CD8-positive, alpha-beta memory T cell (primary cell): ENCODE results near the gene SEPTIN10. TPM values are rescaled to one million over a fixed set of nuclear protein-coding genes. Genes with fewer than 3 reads are reported as not detected.

Experiments
- CTCF ChIA-PET: fragments of 350-600 bp; sonication (Branson Sonifier 250); formaldehyde crosslinking; loops from one replicate; lab custom pipeline; 2021; ENCODE audit warnings: antibody characterized with exemption; lab: Charles Lee
- POLR2A ChIA-PET: fragments of 350-600 bp; sonication (Branson Sonifier 250); formaldehyde crosslinking; loops from one replicate; lab custom pipeline; 2021; ENCODE audit warnings: antibody characterized with exemption; lab: Charles Lee
- DNase-seq, 5 donors: peaks; one replicate each; pipeline versions ENCODE4 v3.0.0 to v3.0.0-alpha.2; 2020 to 2022; ENCODE audit warnings: mixed read lengths in 1 of 5
- H3K27ac ChIP-seq: one replicate; pipeline ENCODE4 v1.7.0; 2013; ENCODE audit warnings: low read depth, mild to moderate bottlenecking, low read length, moderate library complexity
- H3K27me3 ChIP-seq: 2 replicates; pipeline ENCODE4 v1.7.0; 2013; ENCODE audit warnings: low read length, mild to moderate bottlenecking; ENCODE audit not compliant: insufficient read depth, poor library complexity, severe bottlenecking
- H3K36me3 ChIP-seq: 2 replicates; pipeline ENCODE4 v1.7.0; 2013; ENCODE audit warnings: mild to moderate bottlenecking, low read length, moderate library complexity; ENCODE audit not compliant: insufficient read depth
- H3K4me1 ChIP-seq: 2 replicates; pipeline ENCODE4 v1.7.0; 2013; ENCODE audit warnings: mild to moderate bottlenecking, low read length, moderate library complexity; ENCODE audit not compliant: insufficient read depth
- H3K4me3 ChIP-seq: 2 replicates; pipeline ENCODE4 v1.7.0; 2013; ENCODE audit warnings: mild to moderate bottlenecking, low read length
- H3K9me3 ChIP-seq: 2 replicates; pipeline ENCODE4 v1.7.0; 2013; ENCODE audit warnings: mild to moderate bottlenecking, low read length
- H3K27ac Mint-ChIP-seq, 8 donors: one replicate each; pipeline ENCODE4 v1.8.0; 2020 to 2021; ENCODE audit warnings: mixed read lengths in 8 of 8, mild to moderate bottlenecking in 6 of 8, inconsistent platforms in 3 of 8, moderate library complexity in 3 of 8
- H3K27me3 Mint-ChIP-seq, 2 donors: one replicate each; pipeline ENCODE4 v1.8.0; 2020 to 2021; ENCODE audit warnings: mixed read lengths in 2 of 2, mild to moderate bottlenecking in 1 of 2, moderate library complexity in 1 of 2
- H3K36me3 Mint-ChIP-seq, 3 donors: one replicate each; pipeline ENCODE4 v1.8.0; 2020 to 2021; ENCODE audit warnings: mixed read lengths in 3 of 3, inconsistent platforms in 1 of 3, mild to moderate bottlenecking in 1 of 3
- H3K4me1 Mint-ChIP-seq, 3 donors: one replicate each; pipeline ENCODE4 v1.8.0; 2020 to 2021; ENCODE audit warnings: mixed read lengths in 3 of 3, inconsistent platforms in 1 of 3, mild to moderate bottlenecking in 1 of 3
- H3K4me3 Mint-ChIP-seq, 7 donors: one replicate each; pipeline ENCODE4 v1.8.0; 2020 to 2021; ENCODE audit warnings: mixed read lengths in 7 of 7, mild to moderate bottlenecking in 6 of 7, moderate library complexity in 4 of 7, inconsistent platforms in 2 of 7
- H3K9me3 Mint-ChIP-seq, 5 donors: one replicate each; pipeline ENCODE4 v1.8.0; 2020 to 2022; ENCODE audit warnings: mixed read lengths in 5 of 5, mild to moderate bottlenecking in 3 of 5, moderate library complexity in 2 of 5, inconsistent platforms in 1 of 5
- polyA plus RNA-seq: library from polyadenylated mRNA; unstranded; fragments of 300-500 nt; fragmentation: Illumina TruSeq; gene quantifications from one replicate; pipeline ENCODE4 v1.2.3, GENCODE V29; 2021
- total RNA-seq, 2 experiments: library from RNA; stranded (reverse); gene quantifications; one replicate each; pipeline ENCODE4 v1.2.3, GENCODE V29; 2021

SEPTIN10 gene
- total and polyA plus RNA-seq, 3 experiments from 2014 or later: 0.31 to 1.2 (median 0.69) TPM

- Mint-ChIP-seq H3K9me3 (no peaks in the 10 kb centered on the region), H3K27me3 (peaks cover 0 to 3% of the 10 kb centered on the region in 2 donors), H3K4me1 (no peaks in the 10 kb centered on the region), H3K27ac (no peak overlapping the region), H3K36me3 (no peaks in the 10 kb centered on the region), H3K4me3 (no peak overlapping the region)
- Histone ChIP-seq H3K27ac (no peak overlapping the region), H3K9me3 (no peaks in the 10 kb centered on the region), H3K4me1 (no peaks in the 10 kb centered on the region), H3K4me3 (no peak overlapping the region), H3K27me3 (no peaks in the 10 kb centered on the region), H3K36me3 (no peaks in the 10 kb centered on the region)
- ChIA-PET POLR2A (no interaction called here), CTCF (interaction anchor here (1.1 kb wide), 1 partner anchor 12 kb away, joined by 9 read pairs; no protein-coding TSS in a partner anchor)
- no peak for DNase-seq
Observed at GRCh38 chr2:109497911-109498870, 115.6 kb downstream of the SEPTIN10 start.

- Histone ChIP-seq H3K9me3 (no peaks in the 10 kb centered on the region), H3K4me3 (no peak overlapping the region), H3K4me1 (no peaks in the 10 kb centered on the region), H3K36me3 (no peaks in the 10 kb centered on the region), H3K27ac (no peak overlapping the region), H3K27me3 (no peaks in the 10 kb centered on the region)
- ChIA-PET POLR2A (no interaction called here), CTCF (interaction anchor here (1.1 kb wide), 1 partner anchor 13 kb away, joined by 9 read pairs; no protein-coding TSS in a partner anchor)
- H3K4me3 Mint-ChIP-seq: no peak overlapping the region
- no peaks in the 10 kb centered on the region for H3K36me3 Mint-ChIP-seq
- H3K27ac Mint-ChIP-seq: no peak overlapping the region
- H3K4me1 Mint-ChIP-seq: no peaks in the 10 kb centered on the region
- H3K9me3 Mint-ChIP-seq: no peaks in the 10 kb centered on the region
- no peak for DNase-seq
- peaks cover 0 to 3% of the 10 kb centered on the region in 2 donors for H3K27me3 Mint-ChIP-seq
Observed at GRCh38 chr2:109497463-109497862, 116.3 kb downstream of the SEPTIN10 start.

- ChIA-PET POLR2A (no interaction called here), CTCF (no interaction called here)
- H3K27me3 ChIP-seq: no peaks in the 10 kb centered on the region
- Mint-ChIP-seq H3K27me3 (peaks cover 0 to 2% of the 10 kb centered on the region in 2 donors), H3K27ac (no peak overlapping the region), H3K4me3 (no peak overlapping the region), H3K9me3 (no peaks in the 10 kb centered on the region), H3K4me1 (no peaks in the 10 kb centered on the region), H3K36me3 (no peaks in the 10 kb centered on the region)
- no peak for DNase-seq
- no peak overlapping the region for H3K4me3 ChIP-seq
- H3K4me1 ChIP-seq: no peaks in the 10 kb centered on the region
- H3K36me3 ChIP-seq: no peaks in the 10 kb centered on the region
- no peak overlapping the region for H3K27ac ChIP-seq
- no peaks in the 10 kb centered on the region for H3K9me3 ChIP-seq
Observed at GRCh38 chr2:109494351-109494750, 119.4 kb downstream of the SEPTIN10 start.

GRCh38 chr2:109493176-109493935, 120.4 kb downstream of the SEPTIN10 start:
- Histone ChIP-seq H3K27me3 (no peaks in the 10 kb centered on the region), H3K4me3 (no peak overlapping the region), H3K4me1 (no peaks in the 10 kb centered on the region), H3K36me3 (no peaks in the 10 kb centered on the region), H3K9me3 (no peaks in the 10 kb centered on the region), H3K27ac (no peak overlapping the region)
- H3K36me3 Mint-ChIP-seq: no peaks in the 10 kb centered on the region
- ChIA-PET CTCF (no interaction called here), POLR2A (no interaction called here)
- H3K27me3 Mint-ChIP-seq: peaks cover 0 to 2% of the 10 kb centered on the region in 2 donors
- no peak overlapping the region for H3K4me3 Mint-ChIP-seq
- H3K4me1 Mint-ChIP-seq: no peaks in the 10 kb centered on the region
- H3K9me3 Mint-ChIP-seq: no peaks in the 10 kb centered on the region
- H3K27ac Mint-ChIP-seq: no peak overlapping the region
- DNase-seq: no peak

Other genes starting within 250 kb of the SEPTIN10 start
- gene SOWAHC, start 398 bp upstream of the SEPTIN10 start, total RNA-seq: under 1 TPM; 0.11 to 0.15 TPM
- 0.40 TPM for gene SOWAHC, start 398 bp upstream of the SEPTIN10 start, polyA plus RNA-seq
- gene RGPD5, start 180.3 kb upstream of the SEPTIN10 start, total RNA-seq: 10 to 100 TPM; 30.3 to 31.7 TPM
- gene RGPD5, start 180.3 kb upstream of the SEPTIN10 start, polyA plus RNA-seq: 5.0 TPM